DMS79 treated with DMSO at 0.1 percent for 48 hours (cell line): Measurements from ENCODE around the gene ANAPC4.

Experiments used
- DNase-seq: peaks from one replicate; lab custom pipeline; 2025; lab: John Stamatoyannopoulos, UW

Gene ANAPC4

GRCh38 chr4:25377572-25378436, 741 bp downstream of the ANAPC4 start:
- DNase-seq = no peak

GRCh38 chr4:25378437-25378743, 1.3 kb downstream of the ANAPC4 start:
- DNase-seq = no peak

DNA sequence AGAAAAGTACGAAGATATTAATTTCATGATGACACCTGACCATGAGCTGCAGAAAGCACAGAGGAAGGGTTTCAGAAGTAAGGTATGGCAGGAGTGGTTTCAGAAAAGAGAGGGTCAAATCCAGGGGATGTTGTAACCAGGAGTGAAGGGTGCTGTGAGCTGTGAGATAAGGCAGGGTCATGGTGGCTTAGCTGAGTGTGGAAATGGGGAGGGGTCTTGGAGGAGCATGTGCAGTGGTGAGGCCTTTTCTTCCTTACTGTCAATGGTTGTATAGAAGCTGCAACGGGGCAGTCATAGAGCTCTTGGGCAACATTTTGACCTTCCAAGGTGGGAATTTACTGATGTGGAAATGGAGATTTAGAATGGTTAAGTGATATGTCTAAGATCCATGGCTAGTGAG, 2.5 kb downstream of the ANAPC4 start:
- no peak for DNase-seq

DNA sequence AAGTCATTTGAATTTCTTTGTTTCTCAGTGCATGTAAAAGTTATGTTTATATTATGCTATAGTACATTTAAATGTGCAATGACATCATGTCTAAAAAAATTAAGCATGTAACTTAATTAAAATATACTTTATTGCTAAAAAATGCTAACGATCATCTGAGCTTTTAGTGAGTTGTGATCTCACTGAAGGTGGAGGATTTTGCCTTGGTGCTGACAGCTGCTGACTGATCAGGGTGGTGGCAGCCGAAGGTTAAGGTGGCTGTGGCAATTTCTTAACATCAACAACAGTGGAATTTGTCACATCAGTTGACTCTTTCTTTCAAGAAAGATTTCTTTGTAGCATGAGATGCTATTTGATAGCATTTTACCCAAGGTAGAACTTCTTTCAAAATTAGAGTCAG, 6.6 kb downstream of the ANAPC4 start:
- no peak for DNase-seq

DNA sequence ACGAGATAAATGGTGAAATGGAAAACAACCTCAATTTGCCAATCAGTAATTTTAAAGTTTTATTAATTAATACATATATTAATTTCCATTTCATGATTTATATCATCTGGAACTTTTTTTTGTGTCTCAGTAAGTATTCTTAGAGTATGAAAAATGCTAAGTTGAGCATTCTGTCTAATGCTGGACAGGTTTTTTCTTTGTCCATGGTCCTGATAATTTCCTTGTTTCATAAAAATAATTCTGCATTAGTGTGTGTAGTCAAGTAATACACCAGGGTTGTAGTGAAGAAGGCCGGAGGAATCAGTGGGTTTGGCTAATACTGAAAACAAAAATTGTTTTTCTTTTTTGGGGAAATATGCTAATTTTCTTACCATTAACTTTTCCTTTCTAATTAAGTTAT, 9.9 kb downstream of the ANAPC4 start:
- DNase-seq = no peak

DNA sequence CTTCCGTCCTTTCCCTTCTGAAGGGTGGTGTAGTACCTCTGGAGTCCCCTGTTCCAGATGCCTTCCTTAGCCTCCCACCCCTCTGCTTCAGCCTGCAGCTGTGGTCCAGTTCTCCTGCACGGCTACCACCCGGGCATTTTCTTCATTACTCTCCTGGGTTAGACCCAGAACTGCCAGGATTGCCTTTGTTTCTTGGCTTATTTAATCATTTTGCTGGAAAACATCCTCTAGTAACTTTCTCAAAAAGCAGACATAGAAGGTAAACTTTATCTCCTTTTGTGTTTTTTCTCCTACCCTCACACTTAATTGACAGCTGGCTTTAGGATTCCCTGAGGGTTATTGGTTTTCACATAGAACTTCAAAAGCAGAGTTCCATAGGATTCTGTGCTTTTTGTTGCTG, 20.2 kb downstream of the ANAPC4 start:
- DNase-seq = no peak

GRCh38 chr4:25399510-25399909, 22.4 kb downstream of the ANAPC4 start:
- no peak for DNase-seq

DNA sequence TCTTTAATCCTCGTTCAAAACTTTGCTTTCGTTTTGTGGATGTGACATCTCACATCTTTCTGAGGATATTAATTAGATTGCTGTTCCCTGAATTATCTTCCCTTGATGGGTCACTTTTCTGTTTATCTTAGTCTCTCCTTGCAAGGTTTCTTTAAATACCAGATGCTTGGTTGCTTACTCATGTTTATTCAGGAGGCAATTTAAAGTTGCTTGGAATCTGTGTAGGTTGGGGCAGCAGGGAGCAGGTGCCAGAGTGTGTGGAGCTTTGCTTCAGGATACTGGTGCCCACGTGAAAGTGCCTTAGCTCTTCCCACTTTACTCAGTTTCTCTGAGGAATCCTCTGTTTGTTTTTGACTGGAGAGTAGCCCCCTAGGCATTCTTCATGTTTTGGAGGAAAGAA, 24.0 kb downstream of the ANAPC4 start:
- DNase-seq = no peak

- DNase-seq = no peak
Measured at GRCh38 chr4:25402521-25402920, 25.5 kb downstream of the ANAPC4 start.

DNA sequence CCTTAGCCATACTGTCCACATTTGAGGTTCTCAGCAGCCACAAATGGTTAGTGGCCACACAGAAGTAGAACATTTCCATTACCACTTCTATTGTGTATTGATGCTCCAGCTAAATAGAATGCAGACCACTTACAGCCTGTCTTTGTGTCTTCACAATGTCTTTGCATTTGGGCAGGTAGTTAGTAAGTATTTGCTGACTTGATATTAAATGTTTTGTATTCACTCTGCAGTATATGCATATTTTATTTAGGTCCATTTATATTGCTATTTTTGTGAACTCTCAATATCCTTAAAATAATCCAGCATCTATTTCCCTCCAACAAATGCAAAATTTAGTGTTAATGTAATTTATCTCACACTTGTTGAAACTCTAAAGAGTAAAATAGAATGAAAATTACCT, 26.6 kb downstream of the ANAPC4 start:
- DNase-seq = no peak

DNA sequence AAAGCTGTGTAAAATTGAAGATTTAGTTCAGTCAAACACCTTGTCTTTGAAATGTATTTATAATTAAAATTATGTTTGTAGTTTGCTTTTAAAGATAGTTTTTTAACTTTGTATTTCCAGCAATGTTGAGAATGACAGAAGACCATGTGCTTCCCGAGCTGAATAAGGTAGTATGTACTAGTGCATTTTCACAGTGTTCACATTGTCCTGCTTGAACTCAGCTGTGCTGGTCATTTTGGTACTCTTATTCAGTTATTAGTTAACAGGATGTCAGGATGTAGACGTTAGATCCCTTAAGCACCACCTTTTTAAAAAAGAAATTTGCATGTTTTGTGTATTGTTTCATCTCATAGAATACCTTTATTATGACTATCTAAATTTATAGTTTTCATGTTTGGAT, 28.4 kb downstream of the ANAPC4 start:
- DNase-seq = no peak

DNA sequence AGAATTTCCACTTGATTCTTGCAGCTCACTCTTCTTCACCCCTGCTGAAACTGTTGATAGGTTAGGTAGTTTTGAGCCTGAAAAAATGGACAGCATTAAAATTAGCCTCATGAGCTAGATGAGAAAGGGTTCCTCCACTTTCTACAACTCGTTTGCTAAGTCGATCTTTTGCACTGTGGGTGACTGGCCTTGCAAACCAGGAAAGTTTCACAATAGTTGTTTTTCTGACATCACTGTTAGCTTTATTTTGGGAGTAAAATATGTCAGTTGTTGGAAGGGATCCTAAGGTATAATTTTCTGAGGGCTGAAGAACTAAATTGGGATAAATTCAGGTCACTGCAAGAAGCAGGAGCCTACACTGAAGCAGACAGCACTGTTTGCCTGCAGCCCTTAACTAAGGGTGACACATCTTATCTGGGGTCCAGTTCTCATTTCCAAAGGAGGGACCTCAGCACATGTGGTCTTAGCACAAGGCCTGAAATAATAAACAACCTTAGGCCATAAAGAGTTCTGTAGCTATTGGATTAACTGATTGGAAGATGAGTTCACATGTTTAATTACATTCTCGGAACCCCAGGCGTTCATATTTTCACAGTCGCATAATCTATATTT, 29.1 kb downstream of the ANAPC4 start:
- DNase-seq = no peak

DNA sequence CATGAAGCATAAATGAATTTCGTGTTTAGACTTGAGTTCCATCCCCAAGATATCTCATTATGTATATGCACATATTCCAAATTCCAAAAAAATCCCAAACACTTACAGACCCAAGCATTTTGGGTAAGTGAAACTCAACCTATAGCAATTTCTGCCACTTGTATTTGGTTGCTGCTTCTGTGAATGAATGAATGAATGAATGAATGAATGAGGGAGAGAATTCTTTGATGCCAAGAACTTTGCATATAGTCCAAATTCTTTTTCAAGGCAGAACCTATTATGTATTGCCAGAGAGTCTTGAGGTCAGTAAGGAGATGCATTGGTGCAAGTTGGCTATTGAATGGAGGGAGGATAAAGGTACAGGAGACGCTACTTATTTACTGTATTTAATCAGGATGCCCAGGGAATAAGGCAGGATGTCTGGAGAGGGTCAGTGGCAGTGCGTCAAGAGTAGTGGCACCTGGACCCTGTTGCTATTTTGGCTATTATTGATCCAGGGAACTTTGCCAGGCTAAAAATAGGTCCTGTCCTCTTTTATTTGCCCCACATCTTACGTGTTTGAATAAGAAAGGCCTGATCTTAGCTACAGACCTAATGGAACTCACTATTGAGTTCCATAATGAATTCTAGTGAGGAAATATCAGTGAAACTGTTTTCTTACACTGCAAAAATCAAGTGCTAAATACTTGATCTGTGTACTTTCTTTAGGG, 33.9 kb downstream of the ANAPC4 start:
- DNase-seq = no peak

- DNase-seq = no peak
Measured at GRCh38 chr4:25413261-25413660, 36.2 kb downstream of the ANAPC4 start.

GRCh38 chr4:25417014-25417413, 40.0 kb downstream of the ANAPC4 start:
- no peak for DNase-seq

GRCh38 chr4:25420931-25421330, 43.9 kb downstream of the ANAPC4 start:
- no peak for DNase-seq

- DNase-seq = no peak
Measured at GRCh38 chr4:25421816-25422525, 44.9 kb downstream of the ANAPC4 start.

GRCh38 chr4:25423548-25423947, 46.5 kb downstream of the ANAPC4 start:
- DNase-seq = no peak

DNA sequence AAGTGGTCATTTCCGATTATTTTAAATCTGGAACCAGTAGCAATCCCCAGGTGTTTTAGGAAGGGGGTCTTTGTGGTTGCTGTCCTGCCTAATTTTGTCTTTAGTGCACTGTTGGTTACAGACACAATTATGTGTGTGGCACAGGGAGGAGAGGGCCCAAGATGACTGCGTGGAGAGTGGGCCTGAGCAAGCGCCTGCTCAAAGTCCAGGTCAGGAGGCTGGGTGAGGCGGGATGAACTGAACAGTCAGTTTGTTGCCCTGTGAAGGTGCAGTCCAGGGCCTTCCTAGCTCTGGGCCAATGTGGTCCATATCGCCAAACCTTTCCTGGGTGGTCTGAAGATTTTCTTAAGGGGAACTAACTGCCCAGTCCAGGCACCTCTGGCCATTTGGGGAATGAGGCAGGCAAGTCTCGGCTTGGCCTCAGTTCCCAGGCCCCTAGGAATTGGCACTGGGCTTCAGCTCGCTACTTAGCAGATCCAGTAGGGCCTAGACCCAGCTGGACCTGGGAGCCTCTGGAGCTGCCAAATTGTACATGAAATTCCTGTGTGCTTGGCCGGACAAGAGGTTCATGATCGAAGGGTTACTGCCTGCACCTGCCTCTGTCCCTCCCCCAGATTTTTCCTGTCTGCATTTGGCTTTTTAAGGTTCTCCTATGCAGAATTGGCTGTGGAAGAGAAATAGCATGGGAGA, 47.6 kb downstream of the ANAPC4 start:
- no peak for DNase-seq

- no peak for DNase-seq
Measured at GRCh38 chr4:25425361-25425760, 48.3 kb downstream of the ANAPC4 start.

GRCh38 chr4:25427871-25428270, 50.8 kb downstream of the ANAPC4 start:
- DNase-seq = no peak

DNA sequence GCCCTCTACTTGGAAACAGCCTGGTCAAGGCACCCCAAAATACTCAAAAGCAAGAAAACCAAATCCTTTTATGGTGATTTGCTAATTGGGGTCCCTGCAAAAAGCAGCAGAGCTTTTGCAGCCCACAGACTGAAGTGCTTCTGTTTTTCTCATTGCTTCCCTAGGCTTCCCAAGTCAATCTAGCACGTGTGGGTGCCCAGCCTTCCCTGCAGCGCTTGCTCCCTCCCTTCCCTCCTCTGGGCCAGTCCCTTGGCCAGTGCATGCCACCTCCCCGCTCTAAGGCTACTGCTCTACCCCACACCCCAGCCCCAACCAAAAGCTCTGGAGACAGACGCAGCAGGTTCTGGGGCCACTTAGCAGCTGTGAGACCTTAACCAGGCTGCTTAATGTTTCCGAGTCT, 53.6 kb downstream of the ANAPC4 start:
- no peak for DNase-seq
